IMR-90 (cell line): ENCODE data around the gene RPS3A. TPM values are rescaled to one million over a fixed set of nuclear protein-coding genes. Genes with fewer than 3 reads are reported as not detected.

ENCODE experiments used
- ATAC-seq: fragments of 200-7000 bp; cut with Tn5 transposase; 2 replicates; pipeline ENCODE4 v1.9.1; 2020; ENCODE audit warnings: low read depth, mild to moderate bottlenecking, moderate library complexity
- BruUV-seq: library from RNA; stranded (reverse); fragments of 400-500 nt; replicated peaks from 2 replicates; lab custom pipeline; 2021; lab: Mats Ljungman, UMichigan
- CTCF ChIA-PET: fragments of 300-600 bp; formaldehyde crosslinking; extraction: SDS; loops from one replicate; lab custom pipeline; 2021; ENCODE audit warnings: antibody characterized with exemption; lab: Yijun Ruan, JAX
- POLR2A ChIA-PET: fragments of 300-600 bp; sonication (Branson Sonifier 250); formaldehyde crosslinking; loops from one replicate; lab custom pipeline; 2022; ENCODE audit warnings: antibody characterized with exemption; ENCODE audit not compliant: unreplicated experiment; lab: Charles Lee
- DNase-seq: peaks from one replicate; pipeline ENCODE4 v3.0.0; 2013
- H2AFZ ChIP-seq: replicated peaks from 2 replicates; pipeline ENCODE3; 2013; ENCODE audit warnings: low read length, mild to moderate bottlenecking; ENCODE audit not compliant: poor library complexity
- H2AK5ac ChIP-seq: 2 replicates; pipeline ENCODE4 v1.6.1; 2013; ENCODE audit warnings: low read depth, low read length, inconsistent platforms
- H2AK9ac ChIP-seq: replicated peaks from 2 replicates; pipeline ENCODE3; 2013; ENCODE audit warnings: mild to moderate bottlenecking, low read depth, low read length, moderate library complexity; ENCODE audit not compliant: poor library complexity
- H2BK120ac ChIP-seq: 2 replicates; pipeline ENCODE4 v1.6.1; 2013; ENCODE audit warnings: low read depth, low read length, inconsistent platforms
- H2BK15ac ChIP-seq: 3 replicates; pipeline ENCODE4 v1.6.1; 2013; ENCODE audit warnings: low read depth, low read length, inconsistent platforms
- H2BK20ac ChIP-seq: 2 replicates; pipeline ENCODE4 v1.6.1; 2013; ENCODE audit warnings: low read depth, mild to moderate bottlenecking, inconsistent platforms, low read length, moderate library complexity
- H2BK5ac ChIP-seq: 2 replicates; pipeline ENCODE4 v1.6.1; 2013; ENCODE audit warnings: mild to moderate bottlenecking, low read depth, low read length, inconsistent platforms; ENCODE audit not compliant: poor library complexity, severe bottlenecking
- H3K14ac ChIP-seq: replicated peaks from 2 replicates; pipeline ENCODE4 v1.6.1; 2013; ENCODE audit warnings: low read depth, low read length, inconsistent platforms
- H3K18ac ChIP-seq: 2 replicates; pipeline ENCODE4 v1.6.1; 2013; ENCODE audit warnings: low read depth, low read length, control low read depth
- H3K23ac ChIP-seq: 2 replicates; pipeline ENCODE4 v1.6.1; 2013; ENCODE audit warnings: low read depth, low read length, inconsistent platforms
- H3K27ac ChIP-seq: 2 replicates; pipeline ENCODE4 v1.5.1; 2013; ENCODE audit warnings: mild to moderate bottlenecking, control low read depth, low read length; ENCODE audit not compliant: insufficient read depth
- H3K27me3 ChIP-seq: 2 replicates; pipeline ENCODE4 v1.6.1; 2013; ENCODE audit warnings: low read length; ENCODE audit not compliant: control insufficient read depth, insufficient read depth
- H3K36me3 ChIP-seq: 2 replicates; pipeline ENCODE4 v1.6.1; 2013; ENCODE audit warnings: low read length, mixed read lengths; ENCODE audit not compliant: control insufficient read depth, insufficient read depth
- H3K4ac ChIP-seq: 2 replicates; pipeline ENCODE4 v1.6.1; 2013; ENCODE audit warnings: low read depth, low read length, inconsistent platforms
- H3K4me1 ChIP-seq: 2 replicates; pipeline ENCODE4 v1.6.1; 2013; ENCODE audit warnings: low read length, mixed read lengths; ENCODE audit not compliant: control insufficient read depth, insufficient read depth
- H3K4me2 ChIP-seq: 2 replicates; pipeline ENCODE4 v1.6.1; 2013; ENCODE audit warnings: low read depth, mild to moderate bottlenecking, control low read depth, low read length, moderate library complexity
- H3K4me3 ChIP-seq: 2 replicates; pipeline ENCODE4 v1.5.1; 2013; ENCODE audit warnings: low read depth, mild to moderate bottlenecking, control low read depth, low read length, moderate library complexity; ENCODE audit not compliant: insufficient read depth
- H3K56ac ChIP-seq: 2 replicates; pipeline ENCODE4 v1.6.1; 2013; ENCODE audit warnings: low read length, inconsistent platforms; ENCODE audit not compliant: insufficient read depth; ENCODE audit errors: extremely low read depth
- H3K79me1 ChIP-seq, 2 experiments: 2 replicates each; pipeline ENCODE4 v1.6.1; 2013; ENCODE audit warnings: low read length in 2 of 2, inconsistent platforms in 1 of 2, low read depth in 1 of 2
- H3K9ac ChIP-seq: 2 replicates; pipeline ENCODE4 v1.6.1; 2013; ENCODE audit warnings: low read depth, low read length, control low read depth
- H3K9me1 ChIP-seq: 2 replicates; pipeline ENCODE4 v1.6.1; 2013; ENCODE audit warnings: low read length, inconsistent platforms; ENCODE audit not compliant: insufficient read depth
- H3K9me3 ChIP-seq: 2 replicates; pipeline ENCODE4 v1.6.1; 2013; ENCODE audit warnings: low read length; ENCODE audit not compliant: control insufficient read depth, insufficient read depth
- H4K20me1 ChIP-seq: 2 replicates; pipeline ENCODE4 v1.6.1; 2013; ENCODE audit warnings: low read length, inconsistent platforms; ENCODE audit not compliant: insufficient read depth
- H4K5ac ChIP-seq: 2 replicates; pipeline ENCODE4 v1.6.1; 2013; ENCODE audit warnings: mild to moderate bottlenecking, low read depth, low read length, control low read depth
- H4K8ac ChIP-seq, 2 experiments: 2 replicates each; pipeline ENCODE4 v1.6.1; 2013; ENCODE audit warnings: low read depth in 2 of 2, low read length in 2 of 2, control low read depth in 1 of 2, inconsistent platforms in 1 of 2
- H4K91ac ChIP-seq: 2 replicates; pipeline ENCODE4 v1.6.1; 2013; ENCODE audit warnings: low read depth, low read length, inconsistent platforms; ENCODE audit not compliant: insufficient read depth
- CEBPB ChIP-seq: IDR thresholded peaks from 2 replicates; pipeline ENCODE4 v1.6.1; 2012; ENCODE audit warnings: low read depth, low read length, improper control_type of control experiment
- CHD1 ChIP-seq: IDR thresholded peaks from 2 replicates; pipeline ENCODE4 v1.6.1; 2012; ENCODE audit warnings: low read depth, low read length, improper control_type of control experiment
- POLR2A ChIP-seq: IDR thresholded peaks from 2 replicates; pipeline ENCODE4 v1.6.1; 2012; ENCODE audit warnings: mild to moderate bottlenecking, low read depth, low read length
- RAD21 ChIP-seq: IDR thresholded peaks from 2 replicates; pipeline ENCODE4 v1.6.1; 2012; ENCODE audit warnings: low read length, improper control_type of control experiment
- RCOR1 ChIP-seq: IDR thresholded peaks from 2 replicates; pipeline ENCODE4 v1.6.1; 2012; ENCODE audit warnings: mild to moderate bottlenecking, low read length, improper control_type of control experiment; ENCODE audit not compliant: insufficient replicate concordance
- SMC3 ChIP-seq: fragments of 150-350 bp; IDR thresholded peaks from 2 replicates; pipeline ENCODE4 v1.6.1; 2016; ENCODE audit warnings: low read depth, mild to moderate bottlenecking, antibody characterized with exemption, low read length, moderate library complexity
- WGBS, 2 experiments: methylation state at CpG; one replicate each; pipeline versions ENCODE4 v1.1.5 to v1.1.7; 2013; ENCODE audit warnings: missing lambda C conversion rate in 2 of 2; ENCODE audit not compliant: insufficient read length in 1 of 2; ENCODE audit errors: extremely low coverage in 2 of 2; 5-methylcytosine and 5-hydroxymethylcytosine counted together
- dilution Hi-C: fragments of 300-500 bp; cut with HindIII; formaldehyde crosslinking; loops from one replicate; pipeline ENCODE4 v1.14.3; 2018; ENCODE audit warnings: low sequenced_read_pairs; ENCODE audit not compliant: unreplicated experiment
- in situ Hi-C: fragments of 300-500 bp; cut with MboI; formaldehyde crosslinking; loops from 3 replicates; pipeline ENCODE4 v1.14.3; 2019; ENCODE audit warnings: low sequenced_read_pairs, inconsistent platforms, mixed read lengths
- intact Hi-C: fragments of 100-400 bp; cut with micrococcal nuclease; formaldehyde crosslinking; loops from 2 replicates; pipeline ENCODE4 v1.10.0; 2022
- polyA plus RNA-seq, 3 experiments: library from polyadenylated mRNA; depleted of rRNA; stranded (reverse); fragments of >200 nt; gene quantifications; 2 replicates each; pipeline ENCODE4 v1.2.3, GENCODE V29; 2012; ENCODE audit warnings: low replicate concordance in 1 of 3
- total RNA-seq: library from RNA; depleted of rRNA; stranded (reverse); fragments of >200 nt; gene quantifications from 2 replicates; pipeline ENCODE4 v1.2.3, GENCODE V29; 2012

RPS3A gene
- total and polyA plus RNA-seq, 2 of the 4 experiments (the other 2 are of a cell fraction): 1,618 to 1,729 TPM

GRCh38 chr4:151098979-151099228, 524 bp upstream of the RPS3A start:
- Histone ChIP-seq H2BK15ac (peak overlapping the region; percentile 33; the same call in 1 of the 3 replicates), H3K4me2 (peak overlapping the region; percentile 79), H4K20me1 (peaks cover 40% of the 10 kb centered on the region), H3K18ac (no peak overlapping the region), H2AK5ac (no peak overlapping the region), H3K9me3 (no peaks in the 10 kb centered on the region), H3K14ac (peak overlapping the region; percentile 77), H4K91ac (peak overlapping the region; percentile 87; the same call in 1 of the 2 replicates), H3K79me1 (peaks cover 3 to 21% of the 10 kb centered on the region in 2 experiments; a peak in 3 of 4 replicates), H2BK5ac (peak overlapping the region; percentile 59), H2BK20ac (no peak overlapping the region), H3K9ac (peak overlapping the region; percentile 36), H2AK9ac (peak overlapping the region; percentile 72), H3K27ac (peak overlapping the region; percentile 13; the same call in 1 of the 2 replicates), H3K23ac (peak overlapping the region; percentile 54), H4K8ac (peak overlapping the region; percentile 84 to 99), H3K36me3 (peaks cover 17% of the 10 kb centered on the region), H3K9me1 (no peaks in the 10 kb centered on the region), H3K56ac (peak overlapping the region; percentile 25; the same call in 1 of the 2 replicates), H3K27me3 (no peaks in the 10 kb centered on the region), H2AFZ (peak overlapping the region; percentile 97), H2BK120ac (peak overlapping the region; percentile 79), H3K4me1 (no peaks in the 10 kb centered on the region), H3K4me3 (peak overlapping the region; percentile 38), H4K5ac (peak overlapping the region; percentile 87), H3K4ac (peak overlapping the region; percentile 79)
- CTCF ChIA-PET: interaction anchor here (0.6 kb wide), 2 partner anchors 17 to 374 kb away, joined by 3 to 4 read pairs; no protein-coding TSS in a partner anchor
- DNase-seq (no peak), ATAC-seq (peak; percentile 9)
- no CpG with 5 or more reads among the region's 8 CpGs for WGBS, 2 experiments
- intact Hi-C loops: loop anchor here (5.0 to 10.0 kb wide), 2 partner anchors 82 to 1114 kb away; partner anchors contain the start of gene LRBA
- BruUV-seq: no TSS peak
- POLR2A ChIA-PET: no interaction called here
- dilution Hi-C loops: no loop called here
- TF ChIP-seq RAD21 (no peak), POLR2A (no peak), CHD1 (no peak), CEBPB (no peak), SMC3 (no peak), RCOR1 (no peak)
- in situ Hi-C loops: no loop called here
